ENCODE data around the gene KNG1.

KNG1 gene

DNA sequence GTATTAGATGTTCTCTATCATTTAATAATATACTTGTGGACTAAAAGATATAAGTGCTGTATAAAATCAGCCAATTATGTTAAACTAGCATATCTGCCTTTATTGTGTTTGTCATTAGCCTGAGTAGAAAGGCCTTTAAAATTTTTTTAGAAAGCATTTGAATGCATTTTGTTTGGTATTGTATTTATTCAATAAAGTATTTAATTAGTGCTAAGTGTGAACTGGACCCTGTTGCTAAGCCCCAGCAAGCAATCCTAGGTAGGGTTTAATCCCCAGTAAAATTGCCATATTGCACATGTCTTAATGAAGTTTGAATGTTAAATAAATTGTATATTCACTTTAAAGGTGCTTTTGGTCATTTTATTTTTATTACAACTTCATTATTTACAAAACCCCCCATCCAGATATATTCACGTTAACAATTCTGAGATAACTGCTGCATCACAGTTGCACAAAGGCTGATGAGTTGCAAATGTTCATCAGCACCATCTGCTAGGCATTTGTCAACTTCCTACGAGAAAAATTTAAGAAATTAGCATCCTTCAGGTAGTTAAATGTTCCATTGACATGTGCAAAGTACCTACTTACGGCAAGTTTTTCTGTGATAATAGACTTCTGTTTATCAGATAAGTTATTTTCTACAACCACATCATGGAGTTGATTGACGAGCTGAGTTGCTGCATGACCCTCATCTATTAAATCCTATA lies 72.5 kb downstream of the KNG1 start:
- Histone ChIP-seq H3K36me3 (ENCODE audit: insufficient read depth, low read length) (peaks cover 51% of the 10 kb centered on the region), H3K4me1 (ENCODE audit: insufficient read depth, low read length) (no peaks in the 10 kb centered on the region), H3K9ac (ENCODE audit: low read depth, low read length) (no peak overlapping the region), H3K9me3 (ENCODE audit: control insufficient read depth, insufficient read depth, low read length) (no peaks in the 10 kb centered on the region)

DNA sequence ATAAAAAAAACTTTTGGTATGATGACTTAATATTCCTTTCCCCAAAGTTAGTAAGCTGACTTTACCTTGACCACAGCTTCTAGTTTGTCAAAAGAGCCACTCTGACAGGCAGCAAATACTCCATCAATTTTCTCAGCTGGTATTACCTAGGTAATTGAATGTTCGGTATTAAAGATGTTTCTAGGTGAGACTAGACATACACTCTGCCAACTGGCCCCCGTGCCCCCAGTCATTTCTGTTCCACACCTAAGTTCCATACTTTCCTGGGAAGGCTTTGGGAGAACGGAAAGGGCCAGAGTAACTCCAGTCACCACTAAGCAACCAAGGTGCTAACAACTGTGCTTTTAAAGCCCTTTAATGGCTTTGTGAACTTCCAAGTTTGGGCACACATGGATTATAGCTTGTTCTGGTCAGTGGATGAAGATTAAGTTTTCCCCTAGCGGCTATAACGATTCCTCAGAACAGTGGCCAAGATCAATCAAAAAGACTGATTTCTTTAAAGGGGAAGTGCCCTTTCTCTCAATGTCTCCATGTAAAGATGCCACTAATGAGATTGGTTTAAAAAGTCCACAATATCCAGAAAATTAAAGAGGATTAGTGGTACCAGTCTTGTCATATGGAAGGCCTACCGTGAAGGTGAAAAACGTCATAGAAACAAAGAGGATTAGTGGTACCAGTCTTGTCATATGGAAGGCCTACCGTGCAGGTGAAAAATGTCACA lies 73.3 kb downstream of the KNG1 start:
- H3K36me3 ChIP-seq (ENCODE audit: insufficient read depth, low read length): peaks cover 48% of the 10 kb centered on the region
- H3K4me1 ChIP-seq (ENCODE audit: insufficient read depth, low read length): no peaks in the 10 kb centered on the region
- H3K9me3 ChIP-seq (ENCODE audit: control insufficient read depth, insufficient read depth, low read length): no peaks in the 10 kb centered on the region
- no peak overlapping the region for H3K9ac ChIP-seq (ENCODE audit: low read depth, low read length)
